Effector memory CD4-positive, alpha-beta T cell (primary cell): Measurements from ENCODE around the gene PLCB4.

Experiments
- DNase-seq, 3 donors: peaks; one replicate each; pipeline ENCODE4 v3.0.0-alpha.2; 2020
- H3K27ac ChIP-seq: 2 replicates; pipeline ENCODE4 v1.7.0; 2013; ENCODE audit warnings: mild to moderate bottlenecking, low read length, moderate library complexity; ENCODE audit not compliant: insufficient read depth, poor library complexity, severe bottlenecking
- H3K27me3 ChIP-seq: replicated peaks from 2 replicates; pipeline ENCODE4 v1.7.0; 2013; ENCODE audit warnings: mild to moderate bottlenecking, low read length; ENCODE audit not compliant: insufficient read depth, control insufficient read depth, poor library complexity, severe bottlenecking
- H3K36me3 ChIP-seq: 2 replicates; pipeline ENCODE4 v1.7.0; 2013; ENCODE audit warnings: mild to moderate bottlenecking, low read length, moderate library complexity; ENCODE audit not compliant: control insufficient read depth, insufficient read depth
- H3K4me1 ChIP-seq: 2 replicates; pipeline ENCODE4 v1.7.0; 2013; ENCODE audit warnings: low read length, mild to moderate bottlenecking; ENCODE audit not compliant: control insufficient read depth, insufficient read depth, poor library complexity, severe bottlenecking
- H3K4me3 ChIP-seq: 2 replicates; pipeline ENCODE4 v1.7.0; 2013; ENCODE audit warnings: low read length, low read depth, mild to moderate bottlenecking; ENCODE audit not compliant: insufficient read depth, poor library complexity, severe bottlenecking
- H3K9me3 ChIP-seq: 2 replicates; pipeline ENCODE4 v1.7.0; 2013; ENCODE audit warnings: mild to moderate bottlenecking, low read length, moderate library complexity; ENCODE audit not compliant: control insufficient read depth

The PLCB4 gene

GRCh38 chr20:9453201-9453600 lies 384.3 kb downstream of the PLCB4 start:
- DNase-seq = no peak

GRCh38 chr20:9454791-9455190 lies 385.9 kb downstream of the PLCB4 start:
- Histone ChIP-seq H3K4me3 (no peak overlapping the region), H3K27ac (no peak overlapping the region), H3K36me3 (no peaks in the 10 kb centered on the region), H3K27me3 (no peaks in the 10 kb centered on the region), H3K4me1 (no peaks in the 10 kb centered on the region), H3K9me3 (no peaks in the 10 kb centered on the region)
- DNase-seq = no peak

More at GRCh38 chr20:9453201-9453600, 384.3 kb downstream of the PLCB4 start:
- H3K27ac ChIP-seq = no peak overlapping the region
- H3K4me3 ChIP-seq = no peak overlapping the region
- no peaks in the 10 kb centered on the region for H3K27me3 ChIP-seq
- H3K9me3 ChIP-seq = no peaks in the 10 kb centered on the region
- H3K36me3 ChIP-seq = no peaks in the 10 kb centered on the region
- H3K4me1 ChIP-seq = no peaks in the 10 kb centered on the region

GRCh38 chr20:9457136-9457535 lies 388.2 kb downstream of the PLCB4 start:
- Histone ChIP-seq H3K4me1 (no peaks in the 10 kb centered on the region), H3K9me3 (no peaks in the 10 kb centered on the region), H3K27ac (no peak overlapping the region), H3K27me3 (no peaks in the 10 kb centered on the region), H3K36me3 (no peaks in the 10 kb centered on the region), H3K4me3 (no peak overlapping the region)
- no peak for DNase-seq

GRCh38 chr20:9458138-9458796 lies 389.4 kb downstream of the PLCB4 start:
- Histone ChIP-seq H3K9me3 (no peaks in the 10 kb centered on the region), H3K36me3 (no peaks in the 10 kb centered on the region), H3K27ac (no peak overlapping the region), H3K4me3 (no peak overlapping the region), H3K27me3 (no peaks in the 10 kb centered on the region), H3K4me1 (no peaks in the 10 kb centered on the region)
- no peak for DNase-seq

- Histone ChIP-seq H3K27ac (no peak overlapping the region), H3K36me3 (no peaks in the 10 kb centered on the region), H3K27me3 (no peaks in the 10 kb centered on the region), H3K9me3 (no peaks in the 10 kb centered on the region), H3K4me3 (no peak overlapping the region), H3K4me1 (no peaks in the 10 kb centered on the region)
- no peak for DNase-seq
These were observed 391.6 kb downstream of the PLCB4 start for GRCh38 chr20:9460518-9460917.

GRCh38 chr20:9467995-9468394 lies 399.1 kb downstream of the PLCB4 start:
- DNase-seq = no peak
- Histone ChIP-seq H3K36me3 (no peaks in the 10 kb centered on the region), H3K27me3 (no peaks in the 10 kb centered on the region), H3K27ac (no peak overlapping the region), H3K4me3 (no peak overlapping the region), H3K9me3 (no peaks in the 10 kb centered on the region), H3K4me1 (no peaks in the 10 kb centered on the region)

- no peaks in the 10 kb centered on the region for H3K9me3 ChIP-seq
- H3K27me3 ChIP-seq = no peaks in the 10 kb centered on the region
- no peak overlapping the region for H3K27ac ChIP-seq
- H3K36me3 ChIP-seq = no peaks in the 10 kb centered on the region
- DNase-seq = no peak
- no peak overlapping the region for H3K4me3 ChIP-seq
- H3K4me1 ChIP-seq = no peaks in the 10 kb centered on the region
These were observed 406.0 kb downstream of the PLCB4 start for GRCh38 chr20:9474835-9475415.

GRCh38 chr20:9475456-9475855 lies 406.6 kb downstream of the PLCB4 start:
- no peak overlapping the region for H3K27ac ChIP-seq
- no peak for DNase-seq
- H3K36me3 ChIP-seq = no peaks in the 10 kb centered on the region
- H3K4me1 ChIP-seq = no peaks in the 10 kb centered on the region
- H3K9me3 ChIP-seq = no peaks in the 10 kb centered on the region
- no peak overlapping the region for H3K4me3 ChIP-seq
- H3K27me3 ChIP-seq = no peaks in the 10 kb centered on the region

- DNase-seq = no peak
- Histone ChIP-seq H3K9me3 (no peaks in the 10 kb centered on the region), H3K36me3 (no peaks in the 10 kb centered on the region), H3K27ac (no peak overlapping the region), H3K27me3 (no peaks in the 10 kb centered on the region), H3K4me1 (no peaks in the 10 kb centered on the region), H3K4me3 (no peak overlapping the region)
These were observed 407.3 kb downstream of the PLCB4 start for GRCh38 chr20:9476174-9476573.

GRCh38 chr20:9476637-9477036 lies 407.8 kb downstream of the PLCB4 start:
- Histone ChIP-seq H3K4me3 (no peak overlapping the region), H3K27me3 (no peaks in the 10 kb centered on the region), H3K9me3 (no peaks in the 10 kb centered on the region), H3K36me3 (no peaks in the 10 kb centered on the region), H3K27ac (no peak overlapping the region), H3K4me1 (no peaks in the 10 kb centered on the region)
- DNase-seq = no peak
